GM10266 (cell line): ENCODE measurements around the gene RNF207.

ENCODE experiments used
- DNase-seq: peaks from one replicate; pipeline ENCODE4 v3.0.0; 2012; ENCODE audit errors: extremely low spot score
- TF ChIP-seq, protein P1 (sequence below): IDR thresholded peaks from 2 replicates; pipeline ENCODE4 v1.5.1; 2012; ENCODE audit warnings: mild to moderate bottlenecking, low read depth; ENCODE audit not compliant: control insufficient read depth, insufficient read depth; ENCODE audit errors: missing control alignments

Gene RNF207

DNA sequence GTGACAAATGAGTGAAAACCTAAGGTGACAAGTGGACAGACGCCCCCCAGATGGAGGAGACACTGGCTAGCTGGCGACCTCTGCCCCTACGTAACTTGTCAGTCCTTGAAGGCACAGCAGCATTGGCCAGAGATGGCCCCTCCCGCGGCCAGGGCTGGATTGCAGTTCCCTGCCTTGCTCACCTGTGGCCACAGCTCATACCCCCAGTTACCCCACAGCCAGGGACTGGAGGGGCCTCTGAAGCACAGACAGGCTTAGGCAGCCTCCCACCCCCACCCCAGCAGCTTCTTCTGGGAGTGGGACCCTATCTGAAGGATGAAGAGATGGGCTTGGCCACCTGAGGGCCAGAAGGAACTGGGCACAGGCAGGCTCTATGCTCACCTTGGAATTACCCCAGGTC, 41.7 kb downstream of the RNF207 start:
- no peak for DNase-seq
- TF ChIP-seq, protein P1, sequence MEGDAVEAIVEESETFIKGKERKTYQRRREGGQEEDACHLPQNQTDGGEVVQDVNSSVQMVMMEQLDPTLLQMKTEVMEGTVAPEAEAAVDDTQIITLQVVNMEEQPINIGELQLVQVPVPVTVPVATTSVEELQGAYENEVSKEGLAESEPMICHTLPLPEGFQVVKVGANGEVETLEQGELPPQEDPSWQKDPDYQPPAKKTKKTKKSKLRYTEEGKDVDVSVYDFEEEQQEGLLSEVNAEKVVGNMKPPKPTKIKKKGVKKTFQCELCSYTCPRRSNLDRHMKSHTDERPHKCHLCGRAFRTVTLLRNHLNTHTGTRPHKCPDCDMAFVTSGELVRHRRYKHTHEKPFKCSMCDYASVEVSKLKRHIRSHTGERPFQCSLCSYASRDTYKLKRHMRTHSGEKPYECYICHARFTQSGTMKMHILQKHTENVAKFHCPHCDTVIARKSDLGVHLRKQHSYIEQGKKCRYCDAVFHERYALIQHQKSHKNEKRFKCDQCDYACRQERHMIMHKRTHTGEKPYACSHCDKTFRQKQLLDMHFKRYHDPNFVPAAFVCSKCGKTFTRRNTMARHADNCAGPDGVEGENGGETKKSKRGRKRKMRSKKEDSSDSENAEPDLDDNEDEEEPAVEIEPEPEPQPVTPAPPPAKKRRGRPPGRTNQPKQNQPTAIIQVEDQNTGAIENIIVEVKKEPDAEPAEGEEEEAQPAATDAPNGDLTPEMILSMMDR, result no peak

DNA sequence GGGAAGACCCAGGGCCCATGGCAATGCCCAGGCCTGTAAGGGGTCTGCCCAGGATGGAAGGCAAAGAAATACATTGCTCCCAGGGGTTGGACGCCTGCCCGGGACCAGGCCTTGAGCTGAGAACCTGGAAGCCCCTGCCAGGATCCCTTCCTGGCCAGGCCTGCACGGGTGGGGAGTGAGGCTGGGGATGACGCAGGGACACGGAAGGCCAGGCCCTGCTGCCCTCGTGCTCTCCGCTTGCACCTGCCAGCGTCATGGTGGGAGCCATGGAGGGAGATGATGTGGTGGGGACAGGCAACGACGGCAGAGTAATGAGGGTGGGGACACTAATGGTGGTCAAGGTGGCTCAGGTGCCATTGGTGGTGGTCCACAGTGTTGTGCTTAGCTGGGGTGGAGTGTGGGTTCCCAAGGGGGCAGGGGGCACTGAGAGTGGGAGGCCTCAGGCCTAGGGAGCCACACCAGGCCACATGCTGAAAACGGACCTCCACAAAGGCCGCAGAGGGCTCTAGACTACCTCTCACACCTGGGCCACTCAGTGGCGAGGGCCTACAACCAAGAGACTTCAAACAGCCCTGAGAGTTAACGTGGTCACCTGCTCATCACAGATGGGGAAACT, 42.4 kb downstream of the RNF207 start:
- TF ChIP-seq, protein P1, result no peak
- no peak for DNase-seq

DNA sequence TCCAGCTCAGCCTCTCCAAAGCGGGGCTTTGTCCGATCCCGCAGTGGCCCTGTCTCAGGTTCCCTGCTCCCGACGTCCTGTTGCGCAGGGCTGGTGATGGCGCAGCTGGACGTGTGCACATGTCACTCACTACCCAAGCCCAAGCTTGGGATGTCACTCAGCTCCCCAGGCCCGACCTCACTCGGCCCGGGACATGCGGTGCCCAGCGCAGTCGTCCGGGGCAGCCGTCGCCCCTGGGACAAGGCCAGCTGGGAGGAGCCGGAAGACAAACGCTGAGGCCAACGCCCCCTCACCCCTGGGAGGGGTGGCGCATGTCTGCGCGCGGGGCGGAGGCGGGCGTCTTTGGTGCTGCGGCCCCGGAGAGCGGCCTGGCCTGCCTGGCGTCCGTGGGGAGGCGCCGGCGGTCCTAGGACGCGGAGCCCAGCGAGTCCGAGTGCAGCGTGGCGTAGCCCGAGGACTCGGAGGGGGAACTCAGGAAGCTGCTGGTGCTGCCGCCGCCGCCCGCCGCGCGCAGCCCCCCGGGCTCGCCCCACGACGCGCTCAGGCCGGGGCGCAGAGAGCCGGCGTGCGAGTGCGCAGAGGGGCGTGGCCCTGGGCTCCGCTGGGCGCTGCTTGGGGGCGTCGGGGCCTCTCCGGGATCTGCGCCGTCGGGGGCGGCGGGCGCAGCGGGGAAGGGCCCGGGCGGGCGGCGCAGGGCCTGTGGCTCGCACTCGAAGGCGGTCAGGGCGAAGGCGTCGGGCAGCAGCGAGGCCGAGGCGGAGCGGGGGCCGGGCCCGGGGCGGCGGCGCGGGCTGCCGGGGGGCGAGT, 43.2 kb downstream of the RNF207 start:
- peak; percentile 81 for DNase-seq

DNA sequence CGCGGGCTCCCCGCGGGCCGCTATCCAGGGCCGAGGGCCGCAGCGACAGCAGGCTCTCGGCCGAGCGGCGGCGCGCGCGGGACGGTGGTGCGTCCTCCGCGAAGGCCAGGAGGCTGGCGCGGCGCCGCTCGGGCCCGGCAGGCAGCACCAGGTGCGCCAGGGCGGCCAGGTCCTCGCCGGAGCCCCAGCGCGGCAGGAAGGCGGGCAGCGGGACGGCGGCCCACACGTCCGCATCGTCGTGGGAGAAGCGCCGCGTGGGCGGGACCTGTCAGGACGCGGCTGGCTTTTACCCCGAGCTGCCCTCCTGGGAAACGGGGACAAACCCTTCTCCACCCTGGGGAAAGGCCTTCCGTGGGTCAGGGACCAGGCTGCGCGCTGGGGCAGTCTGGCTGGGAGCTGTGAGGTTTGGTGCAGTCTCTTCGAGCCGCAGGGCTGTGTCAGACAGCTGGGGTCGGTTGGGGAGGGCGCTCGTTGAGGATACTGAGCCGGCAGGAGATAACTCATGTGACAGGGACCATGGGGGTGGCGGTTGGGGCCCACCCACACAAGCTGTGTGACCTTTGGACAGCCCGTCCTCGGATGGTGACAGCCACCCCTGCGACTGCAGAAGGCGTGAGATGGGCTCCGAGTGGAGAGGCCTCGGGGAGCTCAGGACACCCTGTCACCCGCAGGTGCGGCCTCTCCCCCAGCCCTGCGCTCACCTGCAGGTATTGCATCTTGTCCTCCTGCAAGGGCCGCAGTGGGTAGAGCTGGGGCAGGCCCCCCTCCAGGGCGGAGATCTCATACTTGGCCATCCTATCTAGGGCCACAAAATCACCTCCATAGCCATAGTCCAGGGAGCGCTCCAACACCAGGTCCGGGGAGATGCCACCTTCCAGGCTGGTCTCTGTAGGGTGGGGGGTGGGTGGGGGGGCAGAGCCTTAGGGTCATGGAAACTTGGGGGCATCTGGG, 44.1 kb downstream of the RNF207 start:
- TF ChIP-seq, protein P1, result no peak
- peak; percentile 64 for DNase-seq

More for the DNA sequence above, 43.2 kb downstream of the RNF207 start:
- TF ChIP-seq, protein P1, result no peak

DNA sequence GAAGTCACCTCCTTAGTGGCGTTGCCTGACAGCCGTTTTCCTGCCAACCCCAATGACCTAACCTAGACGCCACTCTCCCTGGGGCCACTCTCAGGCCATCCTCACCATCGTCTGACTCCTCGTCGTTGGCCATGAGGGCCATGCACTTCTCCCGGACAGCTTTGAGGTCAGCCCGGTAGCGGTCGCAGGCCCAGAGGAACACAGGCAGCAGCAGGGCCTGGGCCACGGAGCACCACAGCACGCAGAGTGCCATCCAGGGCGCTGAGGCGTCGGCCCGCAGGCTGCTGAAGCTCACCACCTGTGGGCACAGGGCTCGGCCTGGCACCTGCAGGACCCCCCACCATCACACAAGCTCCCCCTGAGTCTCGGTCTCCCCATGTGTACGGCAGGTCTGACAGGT, 45.3 kb downstream of the RNF207 start:
- TF ChIP-seq, protein P1, result no peak
- DNase-seq, result no peak

DNA sequence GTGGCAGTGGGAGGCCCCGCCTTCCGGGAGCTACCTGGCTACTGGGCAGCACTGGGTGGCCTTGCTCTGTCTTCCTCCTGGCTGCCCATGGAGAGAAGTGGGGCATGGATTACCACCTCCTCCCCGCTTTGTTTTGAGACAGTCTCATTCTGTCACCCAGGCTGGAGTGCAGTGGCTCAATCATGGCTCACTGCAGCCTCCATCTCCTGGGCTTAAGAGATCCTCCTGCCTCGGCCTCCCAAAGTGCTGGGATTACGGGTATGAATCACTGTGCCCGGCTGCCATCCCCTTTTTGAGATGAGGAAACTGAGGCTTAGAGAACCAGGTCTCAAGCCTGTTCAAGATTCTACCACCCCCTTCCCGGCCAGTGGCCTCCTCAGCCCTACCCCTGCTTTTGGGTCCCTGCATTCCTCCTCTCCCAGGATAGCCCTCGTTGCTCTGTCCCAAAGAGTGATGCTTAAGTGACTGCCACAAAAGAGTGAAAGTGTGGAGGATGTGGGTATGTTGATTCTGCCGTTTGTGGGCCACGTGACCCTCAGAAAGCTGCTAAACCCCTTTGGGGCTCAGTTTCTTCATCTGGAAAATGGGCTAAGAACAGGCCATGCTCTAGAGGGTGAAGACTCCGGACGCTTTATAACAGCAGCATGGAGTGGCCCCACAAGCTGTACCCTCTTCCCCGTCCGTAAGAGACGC, 45.9 kb downstream of the RNF207 start:
- DNase-seq, result no peak
- TF ChIP-seq, protein P1, result no peak
